OCI-LY7 (cell line): ENCODE measurements around the gene CCDC92.

Experiments
- EZH2phosphoT487 ChIP-seq: fragments of 200-600 bp; sonication (generic); IDR thresholded peaks from 2 replicates; pipeline ENCODE4 v1.6.1; 2018; ENCODE audit warnings: low read depth, borderline replicate concordance, mild to moderate bottlenecking, mixed run types, antibody characterized with exemption, low read length, moderate library complexity, mixed read lengths
- TF ChIP-seq, protein P1 (sequence below): fragments of 200-600 bp; sonication (generic); conservative IDR thresholded peaks from 2 replicates; pipeline ENCODE4 v1.5.1; 2014; ENCODE audit warnings: mild to moderate bottlenecking, antibody characterized with exemption, low read length, moderate library complexity, mixed read lengths

DNA sequence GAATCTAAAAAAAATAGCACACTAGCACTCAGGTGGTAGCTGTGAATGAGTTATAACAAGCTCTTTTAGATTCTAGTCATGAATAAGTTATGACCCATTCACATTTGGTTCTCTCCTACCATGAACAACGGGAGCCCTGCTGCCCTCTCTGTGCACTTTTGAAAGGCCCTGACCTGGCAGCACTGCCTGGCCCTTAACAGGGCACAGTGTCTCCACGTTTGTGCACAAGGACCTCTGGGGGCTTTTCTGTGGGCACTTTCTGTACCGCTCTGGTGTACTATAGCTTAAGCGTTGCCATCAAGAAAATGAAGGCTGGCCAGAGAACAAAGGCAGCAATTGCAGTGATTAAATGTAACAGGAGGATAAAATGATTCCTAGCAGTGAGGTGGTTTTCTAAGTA is 21.2 kb downstream of the CCDC92 start:
- TF ChIP-seq, protein P1, sequence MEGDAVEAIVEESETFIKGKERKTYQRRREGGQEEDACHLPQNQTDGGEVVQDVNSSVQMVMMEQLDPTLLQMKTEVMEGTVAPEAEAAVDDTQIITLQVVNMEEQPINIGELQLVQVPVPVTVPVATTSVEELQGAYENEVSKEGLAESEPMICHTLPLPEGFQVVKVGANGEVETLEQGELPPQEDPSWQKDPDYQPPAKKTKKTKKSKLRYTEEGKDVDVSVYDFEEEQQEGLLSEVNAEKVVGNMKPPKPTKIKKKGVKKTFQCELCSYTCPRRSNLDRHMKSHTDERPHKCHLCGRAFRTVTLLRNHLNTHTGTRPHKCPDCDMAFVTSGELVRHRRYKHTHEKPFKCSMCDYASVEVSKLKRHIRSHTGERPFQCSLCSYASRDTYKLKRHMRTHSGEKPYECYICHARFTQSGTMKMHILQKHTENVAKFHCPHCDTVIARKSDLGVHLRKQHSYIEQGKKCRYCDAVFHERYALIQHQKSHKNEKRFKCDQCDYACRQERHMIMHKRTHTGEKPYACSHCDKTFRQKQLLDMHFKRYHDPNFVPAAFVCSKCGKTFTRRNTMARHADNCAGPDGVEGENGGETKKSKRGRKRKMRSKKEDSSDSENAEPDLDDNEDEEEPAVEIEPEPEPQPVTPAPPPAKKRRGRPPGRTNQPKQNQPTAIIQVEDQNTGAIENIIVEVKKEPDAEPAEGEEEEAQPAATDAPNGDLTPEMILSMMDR: no peak
- no peak for TF ChIP-seq EZH2phosphoT487
